Hematopoietic multipotent progenitor cell treated with erythropoietin and hydrocortisone succinate and interleukin-3 and kit ligand, for 17 days (in vitro differentiated cells): ENCODE measurements around the gene BID.

Source experiments
- DNase-seq: peaks from one replicate; pipeline ENCODE4 v3.0.0-alpha.2; 2015; ENCODE audit warnings: low spot score

Gene BID

GRCh38 chr22:17774206-17774925, at the start of gene BID:
Gene BID, minus strand, starts transcription at chr22:17774469. Its CDS starts 24,353 bp downstream, at chr22:17750116.
- DNase-seq: no peak

DNA sequence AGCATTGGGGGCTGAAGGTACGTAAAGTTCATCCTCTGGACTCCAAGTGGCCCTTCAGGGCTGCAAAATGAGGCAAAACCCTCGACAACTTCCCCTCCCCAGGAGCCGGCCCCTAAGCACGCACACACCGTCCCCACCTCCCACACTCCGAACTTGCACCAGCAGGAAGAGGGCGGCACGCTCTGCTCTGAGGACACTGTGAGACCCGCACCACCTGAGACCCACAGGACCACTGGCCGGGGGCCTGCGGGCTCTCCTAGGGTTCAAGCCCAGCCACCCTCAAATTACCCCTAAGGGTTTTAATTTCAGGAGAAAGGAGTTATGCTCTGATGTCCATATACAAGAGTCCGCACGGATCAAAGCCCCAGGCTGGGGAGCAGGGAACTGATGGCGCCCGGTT, 49.7 kb upstream of the BID start:
- no peak for DNase-seq

DNA sequence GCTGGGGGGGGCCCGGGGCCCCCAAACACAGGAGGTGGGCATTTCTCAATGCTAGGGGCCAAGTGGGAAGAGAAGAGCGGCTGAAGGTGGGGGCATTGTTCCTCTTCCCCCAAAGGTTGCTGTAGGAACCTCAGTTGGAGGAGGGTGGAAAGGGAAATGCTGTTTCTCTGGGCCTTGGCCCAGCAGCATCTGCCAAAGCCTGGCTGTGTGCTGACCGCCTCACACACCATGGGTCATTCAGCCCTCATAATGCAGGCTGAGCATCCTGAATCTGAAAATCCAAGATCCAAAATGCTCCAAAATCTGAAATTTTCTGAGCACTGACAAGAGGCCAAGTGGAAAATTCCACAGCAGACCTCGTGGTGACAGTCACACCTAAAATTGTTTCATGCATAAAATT, 49.0 kb upstream of the BID start:
- DNase-seq: no peak

GRCh38 chr22:17822087-17822486, 47.8 kb upstream of the BID start:
- DNase-seq: no peak

DNA sequence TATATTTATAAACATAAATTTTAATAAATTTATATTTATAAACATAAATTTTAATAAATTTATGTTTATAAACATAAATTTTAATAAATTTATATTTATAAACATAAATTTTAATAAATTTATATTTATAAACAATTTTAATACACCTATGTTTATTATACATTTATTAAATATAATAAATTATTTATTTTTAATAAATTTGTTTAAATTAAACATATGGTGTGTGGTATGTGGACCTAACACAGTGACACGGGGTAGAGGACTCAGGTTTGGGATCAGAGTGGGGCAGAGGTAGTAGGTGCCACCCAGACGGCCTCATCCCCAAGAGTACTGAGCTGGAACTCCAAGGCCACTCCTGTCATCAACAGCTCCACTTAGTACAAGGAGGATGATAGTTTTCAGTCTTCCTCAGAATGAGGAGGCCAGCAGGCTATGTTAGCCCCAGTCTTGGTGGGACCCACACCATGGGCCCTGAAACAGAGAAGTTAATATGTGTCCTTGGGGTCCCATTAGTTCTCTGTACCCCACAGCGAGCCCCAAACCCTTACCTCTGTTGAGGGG, 46.7 kb upstream of the BID start:
- no peak for DNase-seq

DNA sequence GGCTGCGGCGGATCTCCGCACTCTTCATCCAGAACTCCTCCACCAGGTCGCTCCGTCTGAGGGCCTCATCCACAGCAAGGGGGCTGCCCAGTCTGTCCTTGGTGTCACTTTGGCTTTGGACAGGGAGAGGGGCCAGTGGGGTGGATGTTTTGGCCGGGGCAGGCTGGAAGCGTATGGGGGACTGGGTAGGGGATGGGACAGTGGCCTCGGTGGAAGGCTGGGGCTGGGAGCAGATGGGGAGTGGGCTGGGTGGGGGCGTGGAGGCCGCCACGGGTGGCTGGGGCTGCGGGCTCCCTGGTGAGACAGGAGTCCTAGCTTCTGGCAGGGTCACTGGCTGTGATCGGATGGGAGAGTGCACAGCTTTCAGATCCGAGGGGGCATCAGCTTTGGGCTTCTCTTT, 44.4 kb upstream of the BID start:
- no peak for DNase-seq

DNA sequence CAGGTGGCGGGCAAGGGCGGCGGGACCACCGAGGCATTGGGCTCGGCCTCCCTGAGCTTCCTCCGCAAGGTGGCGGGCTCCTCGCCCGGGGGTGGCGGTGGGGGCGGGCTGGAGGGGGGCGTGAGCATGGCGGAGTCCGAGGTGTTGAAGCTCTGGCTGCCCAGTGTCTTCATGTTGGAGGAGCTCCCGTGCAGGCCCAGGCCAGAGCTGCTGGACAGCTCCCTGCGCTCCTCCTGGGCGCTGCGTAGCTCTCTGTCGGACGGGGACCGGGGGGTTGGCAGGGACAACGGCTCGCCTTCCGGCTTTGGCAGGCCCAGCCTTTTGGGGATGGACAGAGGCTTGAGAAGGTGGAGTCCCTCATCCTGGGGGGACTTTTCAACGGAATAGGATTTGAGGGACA, 43.9 kb upstream of the BID start:
- DNase-seq: no peak

GRCh38 chr22:17817511-17818065, 43.3 kb upstream of the BID start:
- DNase-seq: no peak

DNA sequence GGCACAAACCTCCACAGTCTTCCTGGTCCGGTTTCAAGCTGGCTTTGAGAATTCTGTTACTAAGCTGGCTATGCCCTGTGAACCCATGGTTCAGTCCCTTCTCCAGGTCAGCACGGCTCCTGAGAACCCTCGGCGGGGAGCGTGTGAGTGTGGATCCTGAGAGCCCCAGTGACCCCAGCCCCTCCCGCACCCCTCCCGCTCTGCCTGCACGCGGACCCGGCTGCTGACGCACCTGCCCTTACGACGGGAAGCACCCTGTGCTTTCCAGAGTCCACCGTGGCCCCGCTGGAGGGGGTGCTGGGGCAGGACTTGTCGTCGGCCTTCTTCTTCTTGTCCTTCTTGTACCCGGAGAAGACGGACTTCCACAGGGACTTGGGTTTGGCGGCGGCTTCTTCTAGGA, 42.8 kb upstream of the BID start:
- no peak for DNase-seq

GRCh38 chr22:17816649-17817048, 42.4 kb upstream of the BID start:
- DNase-seq: no peak

- no peak for DNase-seq
Measured at GRCh38 chr22:17815703-17816254, 41.5 kb upstream of the BID start.

- DNase-seq: no peak
Measured at GRCh38 chr22:17814830-17815229, 40.6 kb upstream of the BID start.

DNA sequence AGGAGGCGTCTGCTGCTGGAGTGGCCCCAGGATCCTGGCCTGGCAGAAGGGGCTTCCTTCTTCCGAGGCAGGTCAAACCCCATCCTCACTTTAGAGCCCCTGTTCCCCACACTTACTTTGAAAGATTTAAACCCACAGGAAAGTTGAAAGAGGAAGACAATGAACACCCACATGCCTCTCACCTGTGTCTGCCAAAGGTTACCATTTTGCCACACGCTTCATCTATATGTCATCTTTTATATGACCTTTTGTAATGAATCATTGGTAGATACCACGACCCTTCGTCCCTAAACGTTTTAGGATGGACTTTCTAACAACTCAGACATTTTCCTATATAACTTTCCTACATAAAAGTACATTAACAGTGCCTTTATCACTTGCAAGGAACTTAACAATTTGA, 39.8 kb upstream of the BID start:
- no peak for DNase-seq

- no peak for DNase-seq
Measured at GRCh38 chr22:17811119-17811518, 36.9 kb upstream of the BID start.

DNA sequence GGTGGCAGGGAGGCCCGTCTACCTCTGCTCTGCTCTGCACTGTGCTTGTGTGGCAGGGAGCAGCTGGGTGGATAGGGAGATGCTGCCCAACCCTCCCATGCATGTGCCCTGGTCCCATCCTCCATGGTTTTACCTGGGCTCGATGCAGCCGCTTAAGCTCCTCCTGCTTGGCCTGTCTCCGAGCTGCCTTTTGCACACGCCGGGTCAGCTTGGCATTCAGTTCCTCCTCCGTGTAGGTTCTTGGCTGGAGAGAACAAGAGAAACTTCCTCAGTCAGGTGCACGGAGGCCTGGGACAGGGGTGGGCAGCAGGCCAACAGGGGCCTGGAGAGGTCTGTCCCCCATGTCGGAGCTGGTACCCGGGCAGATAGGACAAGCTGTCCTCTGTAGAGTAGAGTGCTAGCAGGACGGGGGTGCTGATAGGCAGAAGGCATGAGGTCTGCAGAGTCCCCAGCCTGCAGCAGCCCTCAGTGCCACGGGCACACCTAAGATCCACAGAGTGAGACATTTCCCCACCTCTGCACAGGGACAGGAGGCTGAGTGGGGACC, 36.4 kb upstream of the BID start:
- DNase-seq: no peak

DNA sequence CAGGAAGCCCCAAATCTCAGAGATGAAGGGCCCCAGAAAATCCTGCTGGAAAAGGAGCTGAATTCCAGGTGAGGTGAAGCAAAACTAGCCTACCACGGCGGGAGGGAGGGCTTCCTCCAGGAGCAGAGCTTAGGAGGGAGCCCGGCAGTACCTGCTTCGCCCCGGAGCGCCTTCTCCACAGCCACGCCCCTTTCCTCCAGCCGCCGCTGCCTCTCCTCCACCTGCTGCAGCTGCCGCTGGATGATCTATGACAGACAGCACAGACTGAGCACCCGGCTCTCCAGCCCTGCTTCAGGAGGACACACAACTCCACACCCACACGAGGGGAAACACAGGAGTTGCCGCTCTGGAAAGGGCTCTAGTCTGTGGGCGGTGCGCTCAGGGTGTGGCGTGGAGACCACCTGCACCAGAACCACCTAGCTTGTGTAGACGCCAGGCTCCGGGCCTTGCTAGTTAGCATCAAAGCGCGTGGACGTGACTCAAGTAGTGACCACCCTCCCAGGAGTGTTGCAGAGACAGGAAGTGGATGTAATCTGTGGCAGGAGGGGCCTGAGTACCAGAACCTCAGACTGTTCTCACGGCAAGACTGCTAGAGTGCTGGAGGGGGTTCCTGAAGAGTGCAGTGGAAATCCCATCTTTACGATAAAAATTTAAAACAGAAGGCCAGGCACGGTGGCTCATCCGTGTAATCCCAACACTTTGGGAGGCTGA, 34.6 kb upstream of the BID start:
- no peak for DNase-seq

- DNase-seq: no peak
Measured at GRCh38 chr22:17807578-17808410, 33.5 kb upstream of the BID start.

- DNase-seq: no peak
Measured at GRCh38 chr22:17807086-17807485, 32.8 kb upstream of the BID start.

DNA sequence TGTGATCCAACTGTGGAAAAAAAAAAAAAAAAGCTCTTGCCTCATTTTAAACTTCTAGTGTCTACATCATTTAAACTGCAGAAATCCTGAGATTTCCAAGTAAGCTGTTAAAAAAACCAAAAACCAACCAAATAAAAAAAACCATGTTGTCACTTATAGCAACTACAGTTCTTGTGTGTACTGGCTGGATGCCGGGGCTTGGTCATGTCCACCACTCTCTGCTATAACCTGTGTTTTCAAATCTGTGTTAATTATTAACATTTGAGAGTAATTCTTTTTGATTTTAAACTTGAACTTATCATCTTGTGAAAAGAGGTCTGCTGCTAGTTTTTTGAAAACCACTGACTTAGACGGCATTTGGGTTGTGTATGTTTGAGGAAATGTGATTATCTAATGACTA, 32.2 kb upstream of the BID start:
- no peak for DNase-seq

DNA sequence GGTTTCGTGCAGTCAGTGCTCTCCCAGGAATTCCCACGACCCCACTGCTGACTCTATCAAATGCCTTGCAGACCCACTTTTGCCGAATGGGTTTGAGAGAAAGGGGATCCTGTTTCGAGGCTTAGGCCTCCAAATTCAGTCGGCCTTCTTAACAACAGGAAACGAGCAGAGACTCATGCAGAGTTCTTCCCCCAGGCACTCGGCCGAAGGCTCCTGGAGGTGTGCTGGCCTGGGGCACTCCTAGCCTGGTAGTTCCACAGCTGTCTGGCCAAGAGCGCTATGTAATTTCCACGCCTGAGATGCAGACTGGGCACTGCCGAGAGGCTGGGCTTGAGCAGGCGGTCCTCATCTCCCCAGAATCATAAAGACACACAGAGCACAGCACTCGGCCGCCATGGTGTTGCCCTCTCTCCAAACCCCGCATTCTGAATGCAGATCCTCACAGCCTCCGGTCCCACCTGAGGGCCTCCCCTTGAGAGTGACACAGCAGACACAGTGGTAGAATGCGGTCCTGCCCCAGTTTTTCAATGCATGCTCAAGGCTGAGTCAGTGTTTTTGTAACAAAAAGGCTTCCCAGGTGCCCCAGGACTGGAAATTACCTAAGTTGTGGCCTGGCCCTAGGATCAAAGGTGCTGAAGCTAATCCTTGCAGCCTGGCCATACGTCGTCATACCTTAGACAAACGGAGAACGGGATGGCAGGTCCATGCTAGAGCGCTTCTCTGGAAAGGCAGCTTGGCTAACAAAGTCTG, 30.2 kb upstream of the BID start:
- DNase-seq: no peak
